ENCODE data around the gene MSI2.

MSI2 gene

GRCh38 chr17:57370037-57370581 lies 113.8 kb downstream of the MSI2 start:
- DNase-seq (ENCODE audit: low spot score), result peak; percentile 26

GRCh38 chr17:57370619-57371018 lies 114.3 kb downstream of the MSI2 start:
- DNase-seq (ENCODE audit: low spot score), result no peak

- DNase-seq (ENCODE audit: low spot score), result no peak
These were observed 115.8 kb downstream of the MSI2 start for GRCh38 chr17:57372156-57372555.

GRCh38 chr17:57373048-57373447 lies 116.7 kb downstream of the MSI2 start:
- DNase-seq (ENCODE audit: low spot score), result no peak

- DNase-seq (ENCODE audit: low spot score), result no peak
These were observed 117.4 kb downstream of the MSI2 start for GRCh38 chr17:57373756-57374155.

GRCh38 chr17:57375040-57375769 lies 118.9 kb downstream of the MSI2 start:
- no peak for DNase-seq (ENCODE audit: low spot score)

GRCh38 chr17:57375770-57376225 lies 119.5 kb downstream of the MSI2 start:
- DNase-seq (ENCODE audit: low spot score), result no peak

GRCh38 chr17:57377094-57377493 lies 120.8 kb downstream of the MSI2 start:
- no peak for DNase-seq (ENCODE audit: low spot score)

- DNase-seq (ENCODE audit: low spot score), result peak; percentile 48
These were observed 123.0 kb downstream of the MSI2 start for GRCh38 chr17:57379237-57379894.

GRCh38 chr17:57379895-57380434 lies 123.6 kb downstream of the MSI2 start:
- DNase-seq (ENCODE audit: low spot score), result no peak

- DNase-seq (ENCODE audit: low spot score), result no peak
These were observed 125.2 kb downstream of the MSI2 start for GRCh38 chr17:57381498-57381897.

- DNase-seq (ENCODE audit: low spot score), result no peak
These were observed 127.9 kb downstream of the MSI2 start for GRCh38 chr17:57384219-57384618.

GRCh38 chr17:57385975-57386374 lies 129.7 kb downstream of the MSI2 start:
- DNase-seq (ENCODE audit: low spot score), result no peak

- DNase-seq (ENCODE audit: low spot score), result no peak
These were observed 131.3 kb downstream of the MSI2 start for GRCh38 chr17:57387575-57387974.

GRCh38 chr17:57388131-57388725 lies 131.9 kb downstream of the MSI2 start:
- no peak for DNase-seq (ENCODE audit: low spot score)

GRCh38 chr17:57389473-57389872 lies 133.2 kb downstream of the MSI2 start:
- no peak for DNase-seq (ENCODE audit: low spot score)

- no peak for DNase-seq (ENCODE audit: low spot score)
These were observed 134.9 kb downstream of the MSI2 start for GRCh38 chr17:57391076-57391825.

GRCh38 chr17:57391857-57392471 lies 135.6 kb downstream of the MSI2 start:
- DNase-seq (ENCODE audit: low spot score), result no peak

- DNase-seq (ENCODE audit: low spot score), result no peak
These were observed 137.0 kb downstream of the MSI2 start for GRCh38 chr17:57393368-57393767.

- no peak for DNase-seq (ENCODE audit: low spot score)
These were observed 138.1 kb downstream of the MSI2 start for GRCh38 chr17:57394375-57394774.

- no peak for DNase-seq (ENCODE audit: low spot score)
These were observed 139.5 kb downstream of the MSI2 start for GRCh38 chr17:57395721-57396321.
